ENCODE results near the gene CAMKMT.

DNA sequence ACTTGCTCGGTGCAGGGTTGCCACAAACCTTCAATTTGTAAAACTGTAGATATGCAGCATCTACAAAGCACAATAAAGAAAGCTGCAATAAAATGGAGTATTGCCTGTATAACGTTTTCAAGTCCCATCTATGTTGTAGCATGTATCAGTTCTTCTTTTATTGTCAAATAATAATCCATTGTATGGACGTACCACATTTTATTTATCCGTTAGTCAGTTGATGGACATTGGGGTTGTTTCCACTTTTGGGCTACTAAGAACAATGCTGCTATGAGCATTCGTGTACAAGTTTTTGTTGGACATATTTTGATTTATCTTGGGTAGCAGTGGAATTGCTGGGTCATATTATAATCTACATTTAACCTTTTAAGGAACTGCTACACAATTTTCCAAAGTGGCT lies 339.1 kb downstream of the CAMKMT start:
- TF ChIP-seq, protein P1, sequence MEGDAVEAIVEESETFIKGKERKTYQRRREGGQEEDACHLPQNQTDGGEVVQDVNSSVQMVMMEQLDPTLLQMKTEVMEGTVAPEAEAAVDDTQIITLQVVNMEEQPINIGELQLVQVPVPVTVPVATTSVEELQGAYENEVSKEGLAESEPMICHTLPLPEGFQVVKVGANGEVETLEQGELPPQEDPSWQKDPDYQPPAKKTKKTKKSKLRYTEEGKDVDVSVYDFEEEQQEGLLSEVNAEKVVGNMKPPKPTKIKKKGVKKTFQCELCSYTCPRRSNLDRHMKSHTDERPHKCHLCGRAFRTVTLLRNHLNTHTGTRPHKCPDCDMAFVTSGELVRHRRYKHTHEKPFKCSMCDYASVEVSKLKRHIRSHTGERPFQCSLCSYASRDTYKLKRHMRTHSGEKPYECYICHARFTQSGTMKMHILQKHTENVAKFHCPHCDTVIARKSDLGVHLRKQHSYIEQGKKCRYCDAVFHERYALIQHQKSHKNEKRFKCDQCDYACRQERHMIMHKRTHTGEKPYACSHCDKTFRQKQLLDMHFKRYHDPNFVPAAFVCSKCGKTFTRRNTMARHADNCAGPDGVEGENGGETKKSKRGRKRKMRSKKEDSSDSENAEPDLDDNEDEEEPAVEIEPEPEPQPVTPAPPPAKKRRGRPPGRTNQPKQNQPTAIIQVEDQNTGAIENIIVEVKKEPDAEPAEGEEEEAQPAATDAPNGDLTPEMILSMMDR (conservative IDR thresholded peaks at IDR 0.05): no peak
- no peak for TF ChIP-seq ZFX (IDR thresholded peaks at IDR 0.05)
